HG02571 (cell line): ENCODE measurements around the gene CGB1.
"Not testable (repeated sequence)": the region's sequence is repeated elsewhere in the genome, so short reads cannot be mapped to it uniquely, and the experiment has no call there.

Source experiments
- ATAC-seq: cut with Tn5 transposase; IDR thresholded peaks from one replicate; pipeline ENCODE4 v1.9.1; 2021; ENCODE audit warnings: mild to moderate bottlenecking, moderate library complexity; ENCODE audit not compliant: unreplicated experiment

CGB1 gene

GRCh38 chr19:49024233-49024632 lies 12.5 kb downstream of the CGB1 start, which contains the start of gene CGB3:
Gene CGB3 (minus strand): TSS chr19:49024333. CDS start chr19:49023971, 362 bp downstream.
- ATAC-seq: not testable (repeated sequence)

- ATAC-seq: no peak
These were observed 14.6 kb downstream of the CGB1 start for GRCh38 chr19:49022116-49022515.

GRCh38 chr19:49020931-49021895 lies 15.5 kb downstream of the CGB1 start:
- ATAC-seq: no peak

GRCh38 chr19:49020342-49020741 lies 16.4 kb downstream of the CGB1 start:
- no peak for ATAC-seq

DNA sequence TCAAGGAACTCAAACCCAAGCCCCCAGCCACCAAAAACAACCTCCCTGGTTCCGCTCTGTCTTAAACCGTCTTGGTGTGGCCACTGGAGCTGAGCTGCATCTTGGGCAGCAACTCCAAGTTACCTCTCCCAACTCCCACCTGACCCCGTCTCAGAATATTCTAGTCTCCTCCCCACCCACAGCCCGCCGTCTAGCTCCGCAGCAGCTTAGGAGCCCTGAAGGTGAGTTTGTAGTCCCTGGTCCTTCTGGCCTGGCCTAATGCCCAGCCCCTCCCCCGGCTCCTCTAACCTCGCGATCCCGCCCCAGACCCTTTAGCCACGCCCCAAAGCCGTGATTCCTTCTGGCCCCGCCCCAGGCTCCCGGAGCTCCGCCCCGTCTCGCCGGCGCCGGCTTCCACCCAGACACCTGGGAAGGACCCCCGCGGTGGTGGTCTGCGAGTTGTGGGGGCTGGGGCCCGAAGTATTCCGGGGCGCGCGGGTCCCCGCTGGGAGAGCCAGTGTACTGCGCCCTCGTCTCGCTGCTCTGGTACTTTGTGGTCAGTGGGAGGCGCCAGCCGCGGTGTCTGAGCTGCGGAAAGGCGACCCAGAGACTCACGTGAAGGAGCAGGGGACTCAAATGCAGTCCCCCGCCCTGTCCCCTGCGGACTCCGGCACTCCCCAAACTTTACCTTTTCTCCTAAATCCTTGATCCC lies 17.3 kb downstream of the CGB1 start:
- no peak for ATAC-seq

DNA sequence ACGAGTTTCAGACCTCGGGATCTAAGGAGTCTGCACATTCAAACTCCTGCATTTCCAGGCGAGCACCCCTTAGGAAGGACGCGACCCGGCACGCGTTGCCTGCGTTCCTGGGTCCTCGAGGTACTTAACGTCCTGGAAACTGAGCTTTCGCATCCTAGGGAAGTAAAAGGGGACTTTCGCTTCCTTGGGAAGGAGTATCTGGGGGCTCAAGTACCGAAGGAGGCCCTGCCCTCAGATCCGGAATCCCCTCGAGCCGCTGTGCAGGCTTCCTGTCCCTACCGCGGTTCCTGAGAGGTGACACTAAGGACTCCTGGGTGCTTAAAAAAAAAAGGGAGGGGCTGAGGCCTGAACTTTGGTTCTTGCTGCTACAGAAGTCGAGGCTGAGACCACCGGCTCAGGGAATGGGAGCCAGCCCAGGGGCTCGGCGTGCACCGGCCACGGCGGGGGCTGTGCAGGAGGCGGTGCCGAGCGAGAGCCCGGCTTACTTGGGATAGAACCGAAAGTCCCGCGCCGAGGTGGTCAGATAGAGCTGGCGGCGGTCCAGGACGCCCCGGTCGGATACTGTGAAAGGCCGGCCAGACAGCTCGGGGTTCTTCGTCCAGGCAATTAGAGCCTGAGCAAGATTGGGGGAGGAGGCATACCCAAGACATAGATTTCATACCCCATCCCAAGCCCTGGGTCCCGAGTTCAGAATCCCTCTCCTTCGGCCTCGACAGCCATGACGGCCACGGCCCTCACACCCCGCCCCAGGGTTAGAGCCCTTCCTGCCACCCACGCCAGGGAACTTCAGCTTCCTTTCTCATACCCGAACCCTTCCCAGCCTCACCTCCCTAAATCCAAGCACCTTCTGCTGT lies 18.1 kb downstream of the CGB1 start:
- ATAC-seq: not testable (repeated sequence)

DNA sequence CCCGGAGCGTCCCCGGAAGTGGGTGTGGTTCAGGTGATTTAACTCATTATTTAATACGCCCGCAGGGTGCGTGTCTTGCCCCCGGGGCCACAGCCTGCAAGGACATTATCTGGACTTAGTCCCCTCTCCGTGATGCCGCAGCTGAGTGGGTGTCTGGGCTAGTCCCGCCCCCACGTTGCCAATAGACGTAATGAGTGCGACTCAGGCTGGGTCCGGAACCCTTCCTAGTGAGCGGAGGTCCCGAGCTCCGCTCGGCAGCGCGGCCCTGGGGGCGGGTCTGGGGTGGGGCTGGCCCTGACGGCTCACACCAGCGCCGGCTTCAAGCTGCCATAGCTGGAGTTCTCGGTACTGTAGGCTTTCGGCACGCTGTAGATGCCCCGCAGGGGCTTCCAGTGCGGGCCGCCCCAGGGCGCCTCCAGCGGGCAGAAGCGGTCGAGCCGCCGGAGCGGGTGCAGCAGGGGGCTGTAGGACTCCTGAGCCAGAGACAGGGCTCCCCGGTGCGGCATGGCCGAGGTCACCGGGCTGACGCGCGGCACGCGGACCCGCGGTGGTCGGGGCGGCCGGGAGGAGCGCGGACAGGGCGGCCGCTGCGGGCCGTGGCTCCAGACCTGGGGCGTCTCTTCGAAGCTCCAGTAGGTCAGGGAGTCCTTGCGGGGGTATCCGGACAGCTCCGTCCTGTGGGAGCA lies 18.9 kb downstream of the CGB1 start:
- ATAC-seq: no peak

- no peak for ATAC-seq
These were observed 19.5 kb downstream of the CGB1 start, which contains the start of gene LHB for GRCh38 chr19:49017041-49017665. Gene LHB (minus strand): TSS chr19:49017091. CDS start chr19:49017081, 10 bp downstream.

- no peak for ATAC-seq
These were observed 20.4 kb downstream of the CGB1 start for GRCh38 chr19:49016067-49016839.

- no peak for ATAC-seq
These were observed 21.8 kb downstream of the CGB1 start for GRCh38 chr19:49014870-49015255.

DNA sequence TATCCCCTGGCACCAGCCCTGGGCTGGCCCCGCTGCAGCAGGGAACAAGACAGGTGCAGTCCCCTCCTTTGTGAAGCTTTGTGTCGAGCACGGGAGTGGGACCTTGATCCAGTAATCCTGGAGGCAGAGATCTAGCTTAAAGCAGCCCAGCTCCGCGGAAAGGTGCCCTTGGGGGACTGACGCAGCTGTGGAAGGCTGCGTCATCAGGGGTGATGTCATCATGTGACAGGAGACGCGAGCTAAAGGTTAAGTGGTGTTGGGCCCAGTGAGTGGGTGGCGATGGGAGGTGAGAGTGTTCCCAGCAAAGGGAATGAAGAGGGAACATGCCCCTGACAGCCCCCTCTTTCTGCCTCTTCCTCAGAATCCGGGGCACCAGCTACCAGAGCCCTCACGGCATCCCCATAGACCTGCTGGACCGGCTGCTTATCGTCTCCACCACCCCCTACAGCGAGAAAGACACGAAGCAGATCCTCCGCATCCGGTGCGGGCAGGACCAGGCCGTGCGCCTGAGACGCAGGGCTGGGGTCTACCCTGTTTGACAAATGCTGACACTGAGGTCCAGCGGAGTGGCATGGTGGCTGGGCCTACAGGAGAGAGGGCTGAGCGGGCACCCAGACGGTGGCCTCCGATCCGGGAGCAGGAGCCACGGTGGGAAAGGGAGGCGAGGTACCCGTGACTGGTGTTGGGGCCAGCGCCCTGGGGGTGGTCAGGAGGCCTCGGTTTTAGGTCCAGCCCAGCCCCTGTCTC lies 22.4 kb downstream of the CGB1 start:
- ATAC-seq: no peak

- no peak for ATAC-seq
These were observed 25.5 kb downstream of the CGB1 start for GRCh38 chr19:49011194-49011593.

GRCh38 chr19:49010453-49010852 lies 26.2 kb downstream of the CGB1 start:
- no peak for ATAC-seq

DNA sequence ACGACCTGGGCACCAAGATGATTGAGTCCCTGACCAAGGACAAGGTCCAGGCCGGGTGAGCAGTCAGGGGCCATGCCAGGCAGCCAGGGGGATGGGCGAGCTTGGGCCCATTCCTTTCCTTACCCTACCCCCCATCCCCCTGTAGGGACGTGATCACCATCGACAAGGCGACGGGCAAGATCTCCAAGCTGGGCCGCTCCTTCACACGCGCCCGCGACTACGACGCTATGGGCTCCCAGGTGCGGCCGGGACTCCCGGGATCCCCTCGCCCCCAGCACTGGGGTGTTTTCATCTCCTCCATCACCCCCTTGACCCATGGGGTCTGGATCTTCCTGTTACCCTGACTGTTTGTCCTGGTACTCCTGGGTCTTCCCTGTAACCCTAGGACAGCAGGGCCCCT lies 26.9 kb downstream of the CGB1 start:
- ATAC-seq: no peak

GRCh38 chr19:49006905-49007304 lies 29.8 kb downstream of the CGB1 start:
- ATAC-seq: no peak

- no peak for ATAC-seq
These were observed 31.6 kb downstream of the CGB1 start for GRCh38 chr19:49004964-49005614.

- no peak for ATAC-seq
These were observed 32.6 kb downstream of the CGB1 start for GRCh38 chr19:49004133-49004532.
